Measurements from ENCODE around the gene NCS1.
"Not testable (repeated sequence)": the region's sequence is repeated elsewhere in the genome, so short reads cannot be mapped to it uniquely, and the experiment has no call there.

The NCS1 gene

DNA sequence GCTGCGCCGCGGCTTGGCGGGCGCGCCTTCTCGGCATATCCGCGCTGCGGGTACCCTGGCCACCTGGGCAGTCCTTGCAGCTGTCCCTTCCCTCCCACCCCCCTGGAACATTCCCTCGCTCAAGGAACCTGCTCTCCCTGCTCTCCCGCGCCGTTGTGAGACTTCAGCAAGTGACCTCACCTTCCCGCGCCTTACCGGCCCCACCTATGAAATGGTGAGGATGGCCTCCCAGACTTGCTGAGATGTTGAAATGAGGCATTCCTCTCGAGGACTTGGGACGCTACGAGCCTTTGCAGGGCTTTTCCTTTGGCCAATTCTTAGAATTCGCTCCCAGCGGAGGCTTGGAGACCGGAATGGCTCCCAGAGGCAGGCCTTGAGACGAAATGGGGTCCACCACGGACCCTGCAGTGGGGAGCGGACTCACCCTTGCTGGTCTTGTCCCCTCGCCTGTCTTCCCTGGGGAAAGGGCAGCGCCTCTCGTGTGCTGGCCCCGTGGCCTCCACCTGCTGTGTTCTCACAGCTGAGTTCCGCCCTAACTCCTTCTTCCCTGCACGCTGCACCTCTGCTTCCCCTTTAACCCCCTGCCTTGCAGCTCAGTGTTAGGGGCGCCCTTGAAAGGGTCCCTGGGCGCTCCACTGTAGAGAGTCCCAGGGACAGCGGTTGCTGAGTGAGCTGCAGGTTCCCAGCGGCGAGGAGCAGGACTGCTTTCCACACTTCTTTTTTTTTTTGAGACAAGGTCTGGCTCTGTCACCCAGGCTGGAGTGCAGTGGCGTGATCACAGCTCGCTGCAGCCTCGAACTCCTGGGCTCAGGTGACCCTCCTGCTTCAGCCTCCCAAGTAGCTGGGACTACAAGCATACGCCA lies 94.3 kb downstream of the NCS1 start:
- DNase-seq, result no peak

DNA sequence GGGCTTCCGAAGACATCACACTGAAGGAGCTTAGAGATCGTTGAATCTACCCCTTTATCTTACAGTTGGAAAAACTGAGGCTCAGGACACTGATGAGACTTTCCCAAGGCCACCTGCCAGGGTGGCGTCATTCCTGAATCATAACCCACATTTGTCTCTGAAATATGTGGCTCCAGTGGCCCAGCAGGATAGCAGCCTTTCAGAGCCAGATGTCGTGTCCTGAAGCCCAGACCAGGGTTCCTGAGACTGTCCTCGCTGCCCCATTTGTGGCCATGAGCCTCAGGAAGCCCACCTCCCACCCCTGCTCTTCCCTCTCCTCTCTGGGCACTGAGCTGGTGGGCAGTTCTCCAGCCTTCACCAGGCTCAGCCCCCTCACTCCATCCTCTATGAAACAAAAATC lies 95.7 kb downstream of the NCS1 start:
- no peak for DNase-seq

- no peak for DNase-seq
These were observed 96.5 kb downstream of the NCS1 start for GRCh38 chr9:130268521-130269211.

DNA sequence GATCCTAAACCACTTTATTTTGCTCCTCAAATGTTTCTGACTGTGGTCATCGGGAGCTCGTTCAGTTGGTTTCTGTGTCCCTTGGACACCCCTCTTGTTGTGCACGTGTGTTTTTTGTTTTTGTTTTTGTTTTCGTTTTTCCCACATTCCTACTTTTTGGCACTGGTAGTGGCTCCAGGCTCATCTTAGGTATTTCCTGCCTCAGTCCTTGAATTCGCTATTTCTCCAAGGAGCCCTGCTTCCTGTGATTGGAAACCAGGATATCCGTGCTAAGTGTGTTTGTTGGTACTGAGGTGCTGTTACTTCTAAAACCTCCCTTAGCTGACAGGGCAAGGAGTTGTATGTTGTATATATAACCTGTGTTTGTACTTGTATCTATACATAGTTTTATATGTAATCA lies 99.3 kb downstream of the NCS1 start:
- no peak for DNase-seq

DNA sequence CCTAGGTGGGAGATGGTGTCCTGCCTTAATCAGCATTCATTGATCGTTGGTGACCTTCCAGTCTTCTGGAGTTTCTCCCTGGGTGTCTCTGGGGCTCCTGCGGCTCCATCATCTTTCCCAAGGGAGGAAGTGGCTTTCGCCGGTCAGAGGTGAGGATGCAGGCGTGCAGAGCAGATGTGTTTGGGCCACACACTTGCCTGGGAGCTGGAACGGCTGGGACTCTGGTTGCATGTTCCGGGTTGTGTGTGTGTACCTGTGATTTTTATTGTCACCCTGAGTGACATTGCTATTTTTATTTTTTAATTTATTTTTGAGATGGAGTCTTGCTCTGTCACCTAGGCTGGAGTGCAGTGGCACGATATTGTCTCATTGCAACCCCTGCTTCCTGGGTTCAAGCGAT lies 103.0 kb downstream of the NCS1 start:
- DNase-seq, result no peak

DNA sequence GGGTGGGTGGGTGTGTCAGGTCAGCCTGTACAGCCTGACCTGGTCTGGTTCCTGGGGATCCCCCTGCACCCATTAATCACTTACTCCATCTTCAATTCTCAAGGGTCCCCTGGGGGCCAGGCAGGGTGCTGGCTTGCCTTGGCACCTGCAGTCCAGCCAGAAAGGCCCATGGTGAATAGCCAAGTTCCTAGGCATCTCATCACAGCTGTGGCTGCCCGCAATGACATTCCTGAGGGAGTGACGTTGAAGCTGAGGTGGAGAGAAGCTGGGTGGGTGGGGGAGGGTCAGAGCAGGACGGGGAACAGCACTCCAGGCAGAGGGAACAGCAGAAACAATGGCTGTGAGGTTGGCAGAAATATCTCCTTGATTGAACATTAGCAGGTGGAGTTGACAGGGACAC lies 103.9 kb downstream of the NCS1 start:
- DNase-seq, result no peak

DNA sequence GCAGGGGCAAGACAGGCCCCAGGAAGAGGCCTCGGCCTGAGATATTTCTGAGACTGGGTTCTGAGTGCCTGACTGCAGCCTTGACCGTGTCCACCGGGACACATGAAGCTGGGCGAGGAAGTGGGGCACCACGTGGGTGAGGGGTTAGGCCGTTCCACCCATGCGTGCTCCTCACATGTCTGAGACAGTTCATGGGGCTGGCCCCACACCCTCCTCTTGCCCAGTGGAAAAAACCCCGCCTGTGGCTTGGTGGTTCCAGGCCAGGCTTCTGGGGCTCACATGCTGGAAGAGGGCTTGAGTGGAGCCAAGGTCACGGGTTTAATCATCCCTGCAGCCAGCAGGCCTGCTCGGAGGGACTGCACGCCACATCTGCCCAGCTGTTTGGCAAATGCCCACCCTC lies 104.8 kb downstream of the NCS1 start:
- DNase-seq, result no peak

- DNase-seq, result not testable (repeated sequence)
These were observed 105.3 kb downstream of the NCS1 start for GRCh38 chr9:130277525-130277924.

- no peak for DNase-seq
These were observed 111.5 kb downstream of the NCS1 start for GRCh38 chr9:130283539-130284248.

DNA sequence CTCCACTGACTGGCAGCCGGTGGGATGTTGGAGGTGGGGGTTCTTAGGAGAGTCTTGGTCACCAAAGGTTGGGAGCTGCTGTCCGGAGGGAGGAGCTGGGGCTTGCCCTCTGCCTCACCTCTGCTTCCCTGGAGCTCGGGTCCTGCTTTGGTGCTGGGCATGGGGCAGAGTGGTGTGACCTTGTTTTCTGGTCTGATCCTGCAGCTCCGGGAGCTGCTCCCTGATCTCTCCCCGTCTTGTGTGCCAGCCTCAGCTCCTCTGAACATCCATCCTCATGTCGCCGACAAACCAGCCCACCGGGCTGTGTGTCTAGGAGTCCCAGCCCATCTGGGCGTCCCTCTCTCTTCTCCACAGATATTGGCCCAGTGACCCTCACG lies 112.0 kb downstream of the NCS1 start:
- no peak for DNase-seq

- DNase-seq, result no peak
These were observed 112.5 kb downstream of the NCS1 start for GRCh38 chr9:130284690-130285089.

- no peak for DNase-seq
These were observed 113.1 kb downstream of the NCS1 start for GRCh38 chr9:130285271-130285670.

- no peak for DNase-seq
These were observed 114.0 kb downstream of the NCS1 start for GRCh38 chr9:130286072-130286770.

All from activated T-cell treated with anti-CD3 and anti-CD28 coated beads for 4 hours (primary cell).